ENCODE data around the gene RASL11A. TPM values are rescaled to one million over a fixed set of nuclear protein-coding genes. Genes with fewer than 3 reads are reported as not detected.
"Not testable (repeated sequence)": the region's sequence is repeated elsewhere in the genome, so short reads cannot be mapped to it uniquely, and the experiment has no call there.

Gene RASL11A, protein sequence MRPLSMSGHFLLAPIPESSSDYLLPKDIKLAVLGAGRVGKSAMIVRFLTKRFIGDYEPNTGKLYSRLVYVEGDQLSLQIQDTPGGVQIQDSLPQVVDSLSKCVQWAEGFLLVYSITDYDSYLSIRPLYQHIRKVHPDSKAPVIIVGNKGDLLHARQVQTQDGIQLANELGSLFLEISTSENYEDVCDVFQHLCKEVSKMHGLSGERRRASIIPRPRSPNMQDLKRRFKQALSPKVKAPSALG
- total RNA-seq: 1.8 and 3.7 TPM in 2 replicates

DNA sequence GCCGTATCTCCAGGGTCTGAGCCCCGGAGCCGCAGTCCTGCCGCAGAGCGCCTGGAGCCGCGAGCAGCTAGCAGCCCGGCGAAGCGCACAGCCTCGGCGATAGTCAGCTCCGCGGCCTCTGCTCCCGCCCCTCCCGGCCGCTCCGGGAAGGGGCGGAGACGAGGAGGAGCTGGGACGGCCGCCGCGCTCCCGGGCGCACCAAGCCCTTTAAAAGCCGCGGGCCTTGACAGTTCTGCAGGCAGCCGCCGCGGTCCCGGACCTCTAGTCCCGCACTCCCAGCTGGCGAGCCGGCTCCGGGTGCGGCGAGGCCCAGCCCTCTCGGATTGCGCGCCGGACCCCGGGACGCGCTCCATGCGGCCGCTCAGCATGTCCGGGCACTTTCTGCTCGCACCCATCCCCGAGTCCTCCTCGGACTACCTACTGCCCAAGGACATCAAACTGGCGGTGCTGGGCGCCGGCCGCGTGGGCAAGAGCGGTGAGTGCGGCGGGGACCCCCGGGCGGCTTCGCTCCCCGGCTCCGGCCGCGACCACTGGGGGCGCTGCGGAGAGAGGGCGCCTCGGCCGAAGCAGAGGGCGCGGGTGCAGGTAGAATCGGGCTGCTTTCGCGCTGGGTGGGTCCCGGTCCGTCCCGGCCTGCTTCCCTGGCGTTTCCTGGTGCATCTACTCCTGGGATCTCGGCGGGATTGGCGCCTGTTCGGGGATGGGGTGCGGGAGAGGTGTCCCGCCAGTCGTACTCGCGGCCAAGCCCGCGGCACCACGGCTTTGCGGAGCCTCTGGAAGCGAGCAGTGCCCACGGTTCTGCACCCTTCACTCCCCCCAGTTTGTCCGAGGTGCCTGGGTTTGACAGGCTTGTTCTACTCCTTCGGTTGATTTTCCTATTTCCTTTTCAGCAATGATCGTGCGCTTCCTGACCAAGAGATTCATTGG lies at the start of gene RASL11A:
Gene RASL11A, plus strand, starts transcription at position 237 of the 927 bp plus-strand sequence. Its CDS starts 115 bp downstream, at position 352.
- TF ChIP-seq, protein P1, sequence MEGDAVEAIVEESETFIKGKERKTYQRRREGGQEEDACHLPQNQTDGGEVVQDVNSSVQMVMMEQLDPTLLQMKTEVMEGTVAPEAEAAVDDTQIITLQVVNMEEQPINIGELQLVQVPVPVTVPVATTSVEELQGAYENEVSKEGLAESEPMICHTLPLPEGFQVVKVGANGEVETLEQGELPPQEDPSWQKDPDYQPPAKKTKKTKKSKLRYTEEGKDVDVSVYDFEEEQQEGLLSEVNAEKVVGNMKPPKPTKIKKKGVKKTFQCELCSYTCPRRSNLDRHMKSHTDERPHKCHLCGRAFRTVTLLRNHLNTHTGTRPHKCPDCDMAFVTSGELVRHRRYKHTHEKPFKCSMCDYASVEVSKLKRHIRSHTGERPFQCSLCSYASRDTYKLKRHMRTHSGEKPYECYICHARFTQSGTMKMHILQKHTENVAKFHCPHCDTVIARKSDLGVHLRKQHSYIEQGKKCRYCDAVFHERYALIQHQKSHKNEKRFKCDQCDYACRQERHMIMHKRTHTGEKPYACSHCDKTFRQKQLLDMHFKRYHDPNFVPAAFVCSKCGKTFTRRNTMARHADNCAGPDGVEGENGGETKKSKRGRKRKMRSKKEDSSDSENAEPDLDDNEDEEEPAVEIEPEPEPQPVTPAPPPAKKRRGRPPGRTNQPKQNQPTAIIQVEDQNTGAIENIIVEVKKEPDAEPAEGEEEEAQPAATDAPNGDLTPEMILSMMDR (conservative IDR thresholded peaks at IDR 0.05; ENCODE audit: low read depth, low read length): peak; percentile 73
- peak within 1 kb of the TSS; percentile 85 for H3K4me3 ChIP-seq (ENCODE audit: low read depth, low read length)
- DNase-seq (ENCODE audit: low read depth): no peak

DNA sequence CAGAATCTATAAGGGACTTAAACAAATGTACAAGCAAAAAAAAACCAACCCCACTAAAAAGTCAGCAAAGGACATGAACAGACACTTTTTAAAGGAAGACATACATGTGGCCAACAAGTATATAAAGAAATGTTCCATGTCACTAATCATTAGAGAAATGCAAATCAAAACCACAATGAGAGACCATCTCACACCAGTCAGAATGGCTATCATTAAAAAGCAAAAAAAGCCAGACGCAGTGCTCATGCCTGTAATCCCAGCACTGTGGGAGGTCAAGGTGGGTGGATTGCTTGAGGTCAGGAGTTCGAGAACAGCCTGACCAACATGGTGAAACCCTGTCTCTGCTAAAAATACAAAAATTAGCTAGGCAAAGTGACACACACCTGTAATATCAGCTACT lies 48.5 kb upstream of the RASL11A start:
- DNase-seq (ENCODE audit: low read depth); H3K4me3 ChIP-seq (ENCODE audit: low read depth, low read length): not testable (repeated sequence)

DNA sequence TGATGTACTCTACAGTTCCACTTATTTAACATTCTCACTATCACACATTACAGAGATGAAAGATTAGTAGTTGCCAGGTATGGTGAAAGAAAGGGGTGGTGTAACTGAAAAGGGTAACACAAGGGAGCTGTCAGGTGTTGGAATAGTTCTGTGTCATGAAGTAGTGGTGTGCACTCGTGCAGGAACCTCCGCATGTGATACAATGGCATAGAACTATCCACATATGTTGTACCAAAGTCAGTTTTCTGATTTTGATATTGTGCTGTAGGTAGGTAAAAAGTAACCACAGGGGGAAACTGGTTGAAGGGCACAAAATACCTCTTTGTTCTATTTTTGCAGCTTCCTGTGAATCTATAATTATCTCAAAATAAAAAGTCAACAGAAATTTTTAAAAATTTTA lies 43.6 kb upstream of the RASL11A start:
- DNase-seq (ENCODE audit: low read depth): no peak
- TF ChIP-seq, protein P1 (conservative IDR thresholded peaks at IDR 0.05; ENCODE audit: low read depth, low read length): no peak
- no peak overlapping the region for H3K4me3 ChIP-seq (ENCODE audit: low read depth, low read length)

DNA sequence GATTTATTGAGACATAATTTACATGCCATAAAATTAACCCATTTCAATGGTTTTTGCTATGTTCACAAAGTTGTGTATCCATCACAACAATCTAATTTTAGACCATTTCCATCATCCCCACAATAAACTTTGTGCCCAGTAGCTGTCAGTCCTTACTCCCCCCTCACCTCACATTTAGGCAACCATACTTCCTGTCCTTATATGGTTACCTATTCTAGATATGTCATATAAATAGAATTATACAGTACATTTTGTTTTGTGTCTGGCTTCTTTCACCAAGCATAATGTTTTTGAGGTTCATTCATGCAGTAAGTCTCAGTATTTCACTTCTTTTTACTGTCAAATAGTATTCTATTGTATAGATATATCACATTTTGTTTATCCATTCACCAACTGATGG lies 42.5 kb upstream of the RASL11A start:
- TF ChIP-seq, protein P1 (conservative IDR thresholded peaks at IDR 0.05; ENCODE audit: low read depth, low read length): no peak
- no peak for DNase-seq (ENCODE audit: low read depth)
- no peak overlapping the region for H3K4me3 ChIP-seq (ENCODE audit: low read depth, low read length)

DNA sequence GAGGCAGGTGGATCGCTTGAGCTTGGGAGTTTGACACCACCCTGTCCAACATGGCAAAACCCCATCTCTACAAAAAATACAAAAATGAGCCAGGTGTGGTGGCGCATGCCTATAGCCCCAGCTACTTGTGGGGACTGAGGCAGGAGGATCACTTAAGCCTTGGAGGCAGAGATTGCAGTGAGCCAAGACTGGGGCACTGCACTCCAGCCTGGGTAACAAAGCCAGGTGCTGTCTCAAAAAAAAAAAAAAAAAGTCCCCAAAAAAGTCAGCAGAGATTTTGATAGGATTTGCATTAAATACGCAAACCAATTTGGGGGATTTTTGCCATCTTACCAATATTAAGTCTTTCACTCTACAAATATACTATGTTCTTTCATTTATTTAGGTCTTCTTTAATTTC lies 41.0 kb upstream of the RASL11A start:
- no peak overlapping the region for H3K4me3 ChIP-seq (ENCODE audit: low read depth, low read length)
- DNase-seq (ENCODE audit: low read depth): no peak
- TF ChIP-seq, protein P1 (conservative IDR thresholded peaks at IDR 0.05; ENCODE audit: low read depth, low read length): no peak

DNA sequence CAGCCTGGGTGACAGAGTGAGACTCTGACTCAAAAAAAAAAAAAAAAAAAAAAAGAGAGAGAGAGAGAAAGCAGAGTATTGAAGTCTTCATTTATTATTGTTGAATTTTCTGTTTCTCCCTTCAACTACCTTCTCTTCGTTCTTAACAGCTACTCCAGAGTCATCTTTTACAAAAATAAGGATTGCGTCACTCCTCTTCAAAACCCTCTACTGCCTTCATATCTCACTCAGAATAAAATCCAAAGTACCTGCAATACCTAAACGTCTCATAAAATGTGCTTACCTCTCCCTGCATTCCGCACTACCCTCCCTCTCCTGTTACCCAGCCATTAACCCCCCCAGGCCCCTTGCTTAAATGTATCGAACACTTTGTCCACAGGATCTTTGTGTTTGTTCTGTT lies 36.7 kb upstream of the RASL11A start:
- TF ChIP-seq, protein P1 (conservative IDR thresholded peaks at IDR 0.05; ENCODE audit: low read depth, low read length): no peak
- DNase-seq (ENCODE audit: low read depth): no peak
- H3K4me3 ChIP-seq (ENCODE audit: low read depth, low read length): no peak overlapping the region

DNA sequence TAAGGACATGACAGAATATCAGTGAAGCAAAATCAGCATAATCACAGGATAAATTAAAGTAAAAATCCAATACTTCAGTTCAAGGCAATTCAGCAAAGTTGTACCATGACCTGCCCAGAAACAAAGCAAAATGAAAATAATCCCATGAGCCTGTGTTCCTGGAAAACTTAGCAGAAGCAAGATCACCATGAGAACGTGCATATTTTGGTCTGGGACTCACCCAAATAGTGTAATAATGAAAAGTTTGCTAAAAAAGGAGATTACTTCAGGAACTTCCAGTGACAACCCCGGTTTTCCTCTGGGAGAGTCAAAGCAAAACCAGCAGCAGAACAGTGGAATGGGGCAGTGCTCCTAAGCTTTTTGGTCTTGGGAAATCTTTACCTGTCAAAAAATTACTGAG lies 34.2 kb upstream of the RASL11A start:
- H3K4me3 ChIP-seq (ENCODE audit: low read depth, low read length): no peak overlapping the region
- TF ChIP-seq, protein P1 (conservative IDR thresholded peaks at IDR 0.05; ENCODE audit: low read depth, low read length): no peak
- no peak for DNase-seq (ENCODE audit: low read depth)

All from epithelial cell of proximal tubule (primary cell).